HEK293 (cell line): Measurements from ENCODE around the gene OCIAD1.

Experiments used
- BCL11A ChIP-seq: fragments of 450-650 bp; formaldehyde crosslinking; IDR thresholded peaks from 2 replicates; pipeline ENCODE4 v1.5.1; 2016; ENCODE audit warnings: low read depth, missing biosample characterization, missing genetic modification characterization
- BCL6B ChIP-seq: fragments of 450-650 bp; formaldehyde crosslinking; IDR thresholded peaks from 2 replicates; pipeline ENCODE4 v1.5.1; 2017; ENCODE audit warnings: missing biosample characterization, missing genetic modification characterization
- GFI1B ChIP-seq: fragments of 450-650 bp; formaldehyde crosslinking; IDR thresholded peaks from 2 replicates; pipeline ENCODE4 v1.5.1; 2016; ENCODE audit warnings: missing biosample characterization, missing genetic modification characterization
- GLI2 ChIP-seq: fragments of 450-650 bp; formaldehyde crosslinking; IDR thresholded peaks from 2 replicates; pipeline ENCODE4; 2017; ENCODE audit warnings: missing biosample characterization, missing genetic modification characterization, low read depth, borderline replicate concordance
- GLI4 ChIP-seq: fragments of 450-650 bp; formaldehyde crosslinking; IDR thresholded peaks from 2 replicates; pipeline ENCODE4 v1.5.1; 2016; ENCODE audit warnings: missing biosample characterization, missing genetic modification characterization
- GLIS2 ChIP-seq: fragments of 450-650 bp; formaldehyde crosslinking; IDR thresholded peaks from 2 replicates; pipeline ENCODE4 v1.5.1; 2016; ENCODE audit warnings: missing biosample characterization, missing genetic modification characterization
- PRDM1 ChIP-seq: fragments of 450-650 bp; formaldehyde crosslinking; IDR thresholded peaks from 2 replicates; pipeline ENCODE4; 2016; ENCODE audit warnings: missing biosample characterization, missing genetic modification characterization
- ZBTB17 ChIP-seq: fragments of 450-650 bp; formaldehyde crosslinking; IDR thresholded peaks from 2 replicates; pipeline ENCODE4 v1.5.1; 2016; ENCODE audit warnings: missing biosample characterization, missing genetic modification characterization
- ZBTB20 ChIP-seq: fragments of 450-650 bp; formaldehyde crosslinking; IDR thresholded peaks from 2 replicates; pipeline ENCODE4 v1.5.1; 2016; ENCODE audit warnings: missing biosample characterization, missing genetic modification characterization
- ZBTB8A ChIP-seq: fragments of 450-650 bp; formaldehyde crosslinking; IDR thresholded peaks from 2 replicates; pipeline ENCODE4 v1.5.1; 2016; ENCODE audit warnings: missing biosample characterization, missing genetic modification characterization
- ZFHX2 ChIP-seq: fragments of 450-650 bp; formaldehyde crosslinking; conservative IDR thresholded peaks from 2 replicates; pipeline ENCODE4 v1.5.1; 2016; ENCODE audit warnings: missing biosample characterization, missing genetic modification characterization
- ZIC2 ChIP-seq: fragments of 450-650 bp; formaldehyde crosslinking; IDR thresholded peaks from 2 replicates; pipeline ENCODE4 v1.5.1; 2016; ENCODE audit warnings: missing biosample characterization, missing genetic modification characterization
- ZNF112 ChIP-seq: fragments of 450-650 bp; formaldehyde crosslinking; IDR thresholded peaks from 2 replicates; pipeline ENCODE4 v1.5.0; 2017; ENCODE audit warnings: missing biosample characterization, missing genetic modification characterization
- ZNF133 ChIP-seq: fragments of 450-650 bp; formaldehyde crosslinking; IDR thresholded peaks from 2 replicates; pipeline ENCODE4 v1.5.1; 2016; ENCODE audit warnings: missing biosample characterization, missing genetic modification characterization
- ZNF155 ChIP-seq: fragments of 450-650 bp; formaldehyde crosslinking; IDR thresholded peaks from 2 replicates; pipeline ENCODE4 v1.5.1; 2016; ENCODE audit warnings: missing biosample characterization, missing genetic modification characterization
- ZNF18 ChIP-seq: fragments of 450-650 bp; formaldehyde crosslinking; IDR thresholded peaks from 2 replicates; pipeline ENCODE4 v1.5.1; 2016; ENCODE audit warnings: missing biosample characterization, missing genetic modification characterization
- ZNF24 ChIP-seq: fragments of 450-650 bp; formaldehyde crosslinking; IDR thresholded peaks from 2 replicates; pipeline ENCODE4 v1.5.1; 2016; ENCODE audit warnings: missing biosample characterization, missing genetic modification characterization
- ZNF423 ChIP-seq: fragments of 450-650 bp; formaldehyde crosslinking; IDR thresholded peaks from 2 replicates; pipeline ENCODE4 v1.5.1; 2016; ENCODE audit warnings: missing biosample characterization, missing genetic modification characterization
- ZNF514 ChIP-seq: fragments of 450-650 bp; formaldehyde crosslinking; IDR thresholded peaks from 2 replicates; pipeline ENCODE4 v1.5.1; 2016; ENCODE audit warnings: missing biosample characterization, missing genetic modification characterization
- ZNF548 ChIP-seq: fragments of 450-650 bp; formaldehyde crosslinking; IDR thresholded peaks from 2 replicates; pipeline ENCODE4 v1.5.1; 2016; ENCODE audit warnings: missing biosample characterization, missing genetic modification characterization
- ZNF561 ChIP-seq: fragments of 450-650 bp; IDR thresholded peaks from 2 replicates; pipeline ENCODE4 v1.5.1; 2018; ENCODE audit warnings: missing biosample characterization, missing genetic modification characterization, borderline replicate concordance
- ZNF571 ChIP-seq: fragments of 450-650 bp; formaldehyde crosslinking; IDR thresholded peaks from 2 replicates; pipeline ENCODE4 v1.5.0; 2017; ENCODE audit warnings: missing biosample characterization, missing genetic modification characterization
- ZNF621 ChIP-seq: fragments of 450-650 bp; formaldehyde crosslinking; IDR thresholded peaks from 2 replicates; pipeline ENCODE4 v1.5.1; 2017; ENCODE audit warnings: missing biosample characterization, missing genetic modification characterization
- ZNF639 ChIP-seq: fragments of 450-650 bp; formaldehyde crosslinking; IDR thresholded peaks from 2 replicates; pipeline ENCODE4 v1.5.1; 2016; ENCODE audit warnings: missing biosample characterization, missing genetic modification characterization
- ZNF701 ChIP-seq: fragments of 450-650 bp; formaldehyde crosslinking; IDR thresholded peaks from 2 replicates; pipeline ENCODE4 v1.5.1; 2016; ENCODE audit warnings: missing biosample characterization, missing genetic modification characterization
- ZNF76 ChIP-seq: fragments of 450-650 bp; formaldehyde crosslinking; IDR thresholded peaks from 2 replicates; pipeline ENCODE4; 2016; ENCODE audit warnings: low read depth, missing biosample characterization, missing genetic modification characterization, borderline replicate concordance
- ZNF777 ChIP-seq: fragments of 450-650 bp; formaldehyde crosslinking; IDR thresholded peaks from 2 replicates; pipeline ENCODE4 v1.5.1; 2017; ENCODE audit warnings: missing biosample characterization, missing genetic modification characterization, borderline replicate concordance
- ZNF791 ChIP-seq: fragments of 450-650 bp; formaldehyde crosslinking; IDR thresholded peaks from 2 replicates; pipeline ENCODE4 v1.5.1; 2016; ENCODE audit warnings: missing biosample characterization, missing genetic modification characterization
- ZNF830 ChIP-seq: fragments of 450-650 bp; IDR thresholded peaks from 2 replicates; pipeline ENCODE4 v1.5.0; 2018; ENCODE audit warnings: missing biosample characterization, missing genetic modification characterization, low read depth, mild to moderate bottlenecking, moderate library complexity
- TF ChIP-seq, protein P1 (sequence below): fragments of 450-650 bp; formaldehyde crosslinking; IDR thresholded peaks from 2 replicates; pipeline ENCODE4 v1.5.1; 2017; ENCODE audit warnings: missing biosample characterization, missing genetic modification characterization
- TF ChIP-seq, protein P2 (sequence below): fragments of 450-650 bp; formaldehyde crosslinking; IDR thresholded peaks from 2 replicates; pipeline ENCODE4 v1.5.1; 2016; ENCODE audit warnings: missing biosample characterization, missing genetic modification characterization
- TF ChIP-seq, protein P3 (sequence below): fragments of 450-650 bp; formaldehyde crosslinking; IDR thresholded peaks from 2 replicates; pipeline ENCODE4 v1.5.1; 2016; ENCODE audit warnings: missing biosample characterization, missing genetic modification characterization

OCIAD1 gene

GRCh38 chr4:48830706-48831531, at the start of gene OCIAD1 (continued):
- peak; percentile 64; the same call in 1 of the 2 replicates for TF ChIP-seq ZNF24 (tag by site-specific recombination)
- no peak for TF ChIP-seq ZNF423
- peak; percentile 36 for TF ChIP-seq ZNF76 (tag by site-specific recombination)
- peak; percentile 68 for TF ChIP-seq PRDM1
- TF ChIP-seq ZNF514 (tag by site-specific recombination), result no peak
- no peak for TF ChIP-seq ZNF777 (tag by site-specific recombination)
- no peak for TF ChIP-seq GFI1B (tag by site-specific recombination)
- TF ChIP-seq ZNF791, result no peak
- no peak for TF ChIP-seq ZNF830 (tag by site-specific recombination)
- no peak for TF ChIP-seq ZNF548 (tag by site-specific recombination)
- TF ChIP-seq ZNF639 (tag by site-specific recombination), result peak; percentile 77
- TF ChIP-seq, protein P1, sequence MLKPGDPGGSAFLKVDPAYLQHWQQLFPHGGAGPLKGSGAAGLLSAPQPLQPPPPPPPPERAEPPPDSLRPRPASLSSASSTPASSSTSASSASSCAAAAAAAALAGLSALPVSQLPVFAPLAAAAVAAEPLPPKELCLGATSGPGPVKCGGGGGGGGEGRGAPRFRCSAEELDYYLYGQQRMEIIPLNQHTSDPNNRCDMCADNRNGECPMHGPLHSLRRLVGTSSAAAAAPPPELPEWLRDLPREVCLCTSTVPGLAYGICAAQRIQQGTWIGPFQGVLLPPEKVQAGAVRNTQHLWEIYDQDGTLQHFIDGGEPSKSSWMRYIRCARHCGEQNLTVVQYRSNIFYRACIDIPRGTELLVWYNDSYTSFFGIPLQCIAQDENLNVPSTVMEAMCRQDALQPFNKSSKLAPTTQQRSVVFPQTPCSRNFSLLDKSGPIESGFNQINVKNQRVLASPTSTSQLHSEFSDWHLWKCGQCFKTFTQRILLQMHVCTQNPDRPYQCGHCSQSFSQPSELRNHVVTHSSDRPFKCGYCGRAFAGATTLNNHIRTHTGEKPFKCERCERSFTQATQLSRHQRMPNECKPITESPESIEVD (tag by site-specific recombination), result peak; percentile 17; the same call in 1 of the 2 replicates
- TF ChIP-seq ZNF18 (tag by site-specific recombination), result peak; percentile 60; the same call in 1 of the 2 replicates
- TF ChIP-seq GLI2 (tag by site-specific recombination), result no peak
- no peak for TF ChIP-seq ZNF133 (tag by site-specific recombination)
- TF ChIP-seq, protein P2, sequence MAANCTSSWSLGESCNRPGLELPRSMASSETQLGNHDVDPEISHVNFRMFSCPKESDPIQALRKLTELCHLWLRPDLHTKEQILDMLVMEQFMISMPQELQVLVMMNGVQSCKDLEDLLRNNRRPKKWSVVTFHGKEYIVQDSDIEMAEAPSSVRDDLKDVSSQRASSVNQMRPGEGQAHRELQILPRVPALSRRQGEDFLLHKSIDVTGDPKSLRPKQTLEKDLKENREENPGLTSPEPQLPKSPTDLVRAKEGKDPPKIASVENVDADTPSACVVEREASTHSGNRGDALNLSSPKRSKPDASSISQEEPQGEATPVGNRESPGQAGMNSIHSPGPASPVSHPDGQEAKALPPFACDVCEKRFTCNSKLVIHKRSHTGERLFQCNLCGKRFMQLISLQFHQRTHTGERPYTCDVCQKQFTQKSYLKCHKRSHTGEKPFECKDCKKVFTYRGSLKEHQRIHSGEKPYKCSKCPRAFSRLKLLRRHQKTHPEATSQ (tag by site-specific recombination), result no peak
- TF ChIP-seq ZNF112 (tag by site-specific recombination), result no peak
- no peak for TF ChIP-seq ZNF621 (tag by site-specific recombination)
- TF ChIP-seq ZNF571 (tag by site-specific recombination), result no peak
- TF ChIP-seq BCL6B (tag by site-specific recombination), result no peak
- TF ChIP-seq, protein P3, sequence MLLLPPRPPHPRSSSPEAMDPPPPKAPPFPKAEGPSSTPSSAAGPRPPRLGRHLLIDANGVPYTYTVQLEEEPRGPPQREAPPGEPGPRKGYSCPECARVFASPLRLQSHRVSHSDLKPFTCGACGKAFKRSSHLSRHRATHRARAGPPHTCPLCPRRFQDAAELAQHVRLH (tag by site-specific recombination), result peak; percentile 65; the same call in 1 of the 2 replicates
- TF ChIP-seq ZNF701 (tag by site-specific recombination), result no peak
- TF ChIP-seq BCL11A (tag by site-specific recombination), result peak; percentile 37; the same call in 1 of the 2 replicates
- TF ChIP-seq ZFHX2 (tag by site-specific recombination), result peak; percentile 33; the same call in 1 of the 2 replicates
- 0 out of 2 replicates have a peak, but pooled peaks have one; percentile 78 for TF ChIP-seq GLI4 (tag by site-specific recombination)
- TF ChIP-seq GLIS2, result peak; percentile 59
- TF ChIP-seq ZBTB17 (tag by site-specific recombination), result peak; percentile 96
- peak; percentile 33; the same call in 1 of the 2 replicates for TF ChIP-seq ZBTB8A (tag by site-specific recombination)
- TF ChIP-seq ZBTB20 (tag by site-specific recombination), result no peak; the same call in 1 of the 2 replicates
- TF ChIP-seq ZNF155 (tag by site-specific recombination), result no peak
- TF ChIP-seq ZIC2 (tag by site-specific recombination), result peak; percentile 59
- TF ChIP-seq ZNF561 (tag by site-specific recombination), result no peak
